GM12878 (cell line): ENCODE results near the gene COX6B2. TPM values are rescaled to one million over a fixed set of nuclear protein-coding genes. Genes with fewer than 3 reads are reported as not detected.
"Not testable (repeated sequence)": the region's sequence is repeated elsewhere in the genome, so short reads cannot be mapped to it uniquely, and the experiment has no call there.

Experiments used
- ATAC-seq: fragments of 200-7000 bp; cut with Tn5 transposase; 3 replicates; pipeline ENCODE4 v1.9.1; 2020; ENCODE audit warnings: mild to moderate bottlenecking, moderate library complexity
- BruUV-seq: library from RNA; stranded (reverse); fragments of 400-500 nt; replicated peaks from 2 replicates; lab custom pipeline; 2021; lab: Mats Ljungman, UMichigan
- CTCF ChIA-PET: fragments of 300-600 bp; sonication (Branson Sonifier 250); formaldehyde crosslinking; extraction: SDS; loops from one replicate; lab custom pipeline; 2021; ENCODE audit warnings: inconsistent platforms; lab: Yijun Ruan, JAX
- POLR2A ChIA-PET: fragments of 350-600 bp; formaldehyde crosslinking; extraction: SDS; loops from one replicate; lab custom pipeline; 2021; ENCODE audit warnings: inconsistent platforms; lab: Charles Lee
- RAD21 ChIA-PET: fragments of 300-600 bp; sonication (Branson Sonifier 250); formaldehyde crosslinking; loops from one replicate; lab custom pipeline; 2023; ENCODE audit warnings: antibody characterized with exemption; ENCODE audit not compliant: unreplicated experiment; lab: Charles Lee
- SMC1A ChIA-PET: fragments of 300-600 bp; sonication (Branson Sonifier 250); formaldehyde crosslinking; loops from one replicate; lab custom pipeline; 2023; ENCODE audit not compliant: unreplicated experiment, uncharacterized antibody; lab: Charles Lee
- DNase-seq: peaks from one replicate; pipeline ENCODE4 v3.0.0-alpha.2; 2011; ENCODE audit warnings: low read depth, low spot score
- FAIRE-seq: peaks from 3 replicates; lab custom pipeline; 2011; peaks lifted over from hg19 to GRCh38; lab: Jason Lieb, UNC
- H2AFZ ChIP-seq: 2 replicates; pipeline ENCODE4 v1.6.0; 2011; ENCODE audit warnings: low read depth, low read length, control low read depth; ENCODE audit not compliant: control insufficient read depth
- H3K27ac ChIP-seq: 2 replicates; pipeline ENCODE4 v1.5.1; 2011; ENCODE audit warnings: control low read depth; ENCODE audit not compliant: control insufficient read depth, insufficient read depth
- H3K27me3 ChIP-seq, 2 experiments: replicated peaks in 1 of 2; 2 replicates each; pipeline versions ENCODE4 v1.6.0 to v1.6.1; 2011; ENCODE audit warnings: low read length in 1 of 2; ENCODE audit not compliant: control insufficient read depth in 2 of 2, insufficient read depth in 2 of 2
- H3K36me3 ChIP-seq, 2 experiments: 2 replicates each; pipeline ENCODE4 v1.5.1; 2011; ENCODE audit warnings: low read length in 1 of 2; ENCODE audit not compliant: control insufficient read depth in 2 of 2, insufficient read depth in 2 of 2
- H3K4me1 ChIP-seq: 2 replicates; pipeline ENCODE4 v1.6.1; 2011; ENCODE audit warnings: mild to moderate bottlenecking, low read length, moderate library complexity, mixed read lengths; ENCODE audit not compliant: control insufficient read depth, insufficient read depth
- H3K4me2 ChIP-seq: 2 replicates; pipeline ENCODE4 v1.6.0; 2011; ENCODE audit warnings: control low read depth; ENCODE audit not compliant: control insufficient read depth, insufficient read depth
- H3K4me3 ChIP-seq: fragments of 200-600 bp; sonication (generic); 2 replicates; pipeline ENCODE4 v1.5.1; 2016
- H3K79me2 ChIP-seq: 2 replicates; pipeline ENCODE4 v1.6.0; 2011; ENCODE audit warnings: low read length; ENCODE audit not compliant: control insufficient read depth, insufficient read depth
- H3K9ac ChIP-seq: 2 replicates; pipeline ENCODE4 v1.8.0; 2011; ENCODE audit warnings: low read length, control low read depth, mixed read lengths; ENCODE audit not compliant: control insufficient read depth, insufficient read depth
- H3K9me3 ChIP-seq: replicated peaks from 3 replicates; pipeline ENCODE4 v1.5.1; 2011; ENCODE audit warnings: mild to moderate bottlenecking, low read length; ENCODE audit not compliant: control insufficient read depth, insufficient read depth
- H4K20me1 ChIP-seq: 2 replicates; pipeline ENCODE4 v1.6.0; 2011; ENCODE audit not compliant: control insufficient read depth, insufficient read depth
- BACH1 ChIP-seq: fragments of 450-650 bp; IDR thresholded peaks from 2 replicates; pipeline ENCODE4 v1.6.1; 2017; ENCODE audit warnings: mild to moderate bottlenecking, borderline replicate concordance
- FOXM1 ChIP-seq: IDR thresholded peaks from 2 replicates; pipeline ENCODE4 v1.6.1; 2012; ENCODE audit warnings: low read depth, mild to moderate bottlenecking, inconsistent platforms, low read length, moderate library complexity
- NBN ChIP-seq: fragments of 450-650 bp; IDR thresholded peaks from 2 replicates; pipeline ENCODE4 v1.6.1; 2016
- NFIC ChIP-seq: IDR thresholded peaks from 2 replicates; pipeline ENCODE4 v1.6.1; 2012; ENCODE audit warnings: low read depth, mild to moderate bottlenecking, inconsistent platforms, low read length, moderate library complexity
- PAX8 ChIP-seq: fragments of 450-650 bp; IDR thresholded peaks from 2 replicates; pipeline ENCODE4 v1.6.1; 2017; ENCODE audit warnings: mild to moderate bottlenecking, moderate library complexity
- POLR2AphosphoS5 ChIP-seq: IDR thresholded peaks from 2 replicates; pipeline ENCODE4 v1.6.1; 2011; ENCODE audit warnings: mild to moderate bottlenecking, low read length, inconsistent platforms
- RCOR1 ChIP-seq: conservative IDR thresholded peaks from 2 replicates; pipeline ENCODE4 v1.6.1; 2012; ENCODE audit warnings: low read depth, low read length, improper control_type of control experiment
- WGBS: methylation state at CpG from one replicate; pipeline ENCODE4 v1.1.6; 2016; ENCODE audit warnings: low lambda C conversion rate; ENCODE audit not compliant: insufficient replicate concordance, insufficient coverage; ENCODE audit errors: missing lambda C conversion rate; 5-methylcytosine and 5-hydroxymethylcytosine counted together
- in situ Hi-C: fragments of 300-500 bp; cut with MboI; formaldehyde crosslinking; loops from 9 replicates; pipeline ENCODE4 v1.14.3; 2018; ENCODE audit warnings: mixed read lengths
- intact Hi-C: fragments of 100-400 bp; cut with micrococcal nuclease; formaldehyde crosslinking; loops from one replicate; pipeline ENCODE4 v1.14.2; 2022; ENCODE audit not compliant: unreplicated experiment
- polyA plus RNA-seq, 11 experiments: library from polyadenylated mRNA; depleted of rRNA in 4 of 11; unstranded in 6 of 11; stranded (reverse) in 5 of 11; fragments of >200 nt; fragmentation: Nextera tagmentation in 4 of 11; fragmentation: Illumina TruSeq in 1 of 11; extraction: Ambion mirVana in 4 of 11; extraction: Trizol in 1 of 11; gene quantifications; 1 replicate in 1 of 11; 2 replicates in 10 of 11; pipeline versions ENCODE4 v1.2.1 to v1.2.3, GENCODE V29; 2011 to 2016; ENCODE audit warnings: inconsistent platforms in 2 of 11, missing spikeins in 2 of 11, low read depth in 1 of 11
- total RNA-seq, 4 experiments: library from RNA; depleted of rRNA in 3 of 4; stranded (reverse); fragments of >200 nt in 3 of 4; fragmentation: Illumina TruSeq in 1 of 4; extraction: Trizol in 1 of 4; gene quantifications; 2 replicates each; pipeline versions ENCODE4 v1.2.1 to v1.2.3, GENCODE V29; 2013 to 2021

The COX6B2 gene
- total and polyA plus RNA-seq, 10 of the 15 experiments (the other 5 are each of a cell fraction or from before 2014, with no cell fraction given), result 0.05 to 0.08 (median 0.07) TPM; not detected in 6

- H3K9ac ChIP-seq, result no peak overlapping the region
- POLR2A ChIA-PET, result no interaction called here
- DNase-seq, result no peak
- H2AFZ ChIP-seq, result no peak overlapping the region
- no TSS peak for BruUV-seq
- no peak for FAIRE-seq
- no peaks in the 10 kb centered on the region for H3K36me3 ChIP-seq
- H3K79me2 ChIP-seq, result peaks cover 5% of the 10 kb centered on the region
- ATAC-seq, result no peak
- no peak overlapping the region for H3K4me3 ChIP-seq
- WGBS, result 49% methylated on average over 7 of the region's 7 CpGs
- H3K4me1 ChIP-seq, result peaks cover 6% of the 10 kb centered on the region
- RAD21 ChIA-PET, result no interaction called here
- no peak overlapping the region for H3K27ac ChIP-seq
- no peaks in the 10 kb centered on the region; a peak in 1 of 4 replicates for H3K27me3 ChIP-seq
- TF ChIP-seq BACH1 (no peak), NBN (no peak)
- TF ChIP-seq, all 136 proteins: peak for 0
- intact Hi-C loops, result no loop called here
- no peaks in the 10 kb centered on the region for H4K20me1 ChIP-seq
- in situ Hi-C loops, result no loop called here
- CTCF ChIA-PET, result interaction anchor here (1.0 kb wide), 1 partner anchor 8 kb away, joined by 3 read pairs; no protein-coding TSS in a partner anchor
- SMC1A ChIA-PET, result no interaction called here
- no peak overlapping the region for H3K4me2 ChIP-seq
- no peaks in the 10 kb centered on the region for H3K9me3 ChIP-seq
Measured at GRCh38 chr19:55336101-55336500, 18.4 kb downstream of the COX6B2 start.

- DNase-seq (no peak), FAIRE-seq (no peak), ATAC-seq (no peak)
- Histone ChIP-seq H3K79me2 (no peaks in the 10 kb centered on the region), H3K9ac (no peak overlapping the region), H3K36me3 (no peaks in the 10 kb centered on the region), H3K4me3 (no peak overlapping the region), H2AFZ (no peak overlapping the region), H4K20me1 (no peaks in the 10 kb centered on the region), H3K4me1 (peaks cover 5% of the 10 kb centered on the region), H3K9me3 (no peaks in the 10 kb centered on the region), H3K27me3 (no peaks in the 10 kb centered on the region; a peak in 1 of 4 replicates), H3K4me2 (no peak overlapping the region), H3K27ac (no peak overlapping the region)
- CTCF ChIA-PET, result no interaction called here
- in situ Hi-C loops (no loop called here), intact Hi-C loops (no loop called here)
- 48% methylated on average over 11 of the region's 11 CpGs for WGBS
- SMC1A ChIA-PET, result no interaction called here
- POLR2A ChIA-PET, result no interaction called here
- no TSS peak for BruUV-seq
- RAD21 ChIA-PET, result no interaction called here
- TF ChIP-seq RCOR1 (no peak), FOXM1 (no peak), NFIC (no peak), POLR2AphosphoS5 (no peak), PAX8 (no peak)
Measured at GRCh38 chr19:55333870-55334269, 20.6 kb downstream of the COX6B2 start.

GRCh38 chr19:55329791-55330190 is 24.7 kb downstream of the COX6B2 start:
- FAIRE-seq, CTCF ChIA-PET, H3K27ac ChIP-seq, H3K27me3 ChIP-seq, BruUV-seq, SMC1A ChIA-PET, H3K9ac ChIP-seq, H3K36me3 ChIP-seq, intact Hi-C loops, H4K20me1 ChIP-seq, RAD21 ChIA-PET, in situ Hi-C loops, H2AFZ ChIP-seq, POLR2A ChIA-PET, H3K4me1 ChIP-seq, H3K9me3 ChIP-seq, ATAC-seq, H3K4me2 ChIP-seq, DNase-seq, H3K79me2 ChIP-seq, H3K4me3 ChIP-seq: not testable (repeated sequence)
- WGBS, result 90% methylated on average over 6 of the region's 6 CpGs
